Psoas muscle (tissue), 8 donors: ENCODE measurements around the gene CMTM8. TPM values are rescaled to one million over a fixed set of nuclear protein-coding genes. Genes with fewer than 3 reads are reported as not detected.

Source experiments
- ATAC-seq, 4 donors: fragments of 200-7000 bp; cut with Tn5 transposase; one replicate each; pipeline ENCODE4 v1.9.1; 2020; ENCODE audit warnings: moderate library complexity in 3 of 4, mild to moderate bottlenecking in 2 of 4
- DNase-seq, 2 donors: peaks; one replicate each; pipeline ENCODE4 v3.0.0-alpha.2; 2020
- H3K27ac ChIP-seq: fragments of 200-600 bp; one replicate; pipeline ENCODE4 v1.8.0; 2022
- H3K27me3 ChIP-seq, 3 donors: fragments of 200-600 bp in 1 of 3; one replicate each; pipeline versions ENCODE4 v1.6.1 to v1.8.0; 2013 to 2022; ENCODE audit warnings: low read length in 2 of 3, mild to moderate bottlenecking in 2 of 3, moderate library complexity in 1 of 3; ENCODE audit not compliant: insufficient read depth in 3 of 3
- H3K36me3 ChIP-seq, 2 donors: fragments of 200-600 bp in 1 of 2; one replicate each; pipeline versions ENCODE4 v1.6.1 to v1.8.0; 2013 to 2022; ENCODE audit warnings: low read depth in 1 of 2, mild to moderate bottlenecking in 1 of 2, moderate library complexity in 1 of 2; ENCODE audit not compliant: insufficient read depth in 1 of 2
- H3K4me1 ChIP-seq: fragments of 200-600 bp; one replicate; pipeline ENCODE4 v1.8.0; 2022
- H3K4me3 ChIP-seq: fragments of 200-600 bp; one replicate; pipeline ENCODE4 v1.8.0; 2022; ENCODE audit warnings: mild to moderate bottlenecking
- H3K9me3 ChIP-seq: fragments of 200-600 bp; one replicate; pipeline ENCODE4 v1.8.0; 2022
- WGBS, 3 donors: extraction: QIAGEN DNeasy Blood & Tissue Kit; methylation state at CpG; one replicate each; pipeline versions ENCODE4 v1.1.6 to v1.1.7; 2013; 5-methylcytosine and 5-hydroxymethylcytosine counted together
- intact Hi-C, 2 donors: fragments of 100-400 bp; cut with DNase I; formaldehyde crosslinking; loops; one replicate each; pipeline versions ENCODE4 v1.11.0 to v1.14.2; 2022
- polyA plus RNA-seq, 3 donors: library from polyadenylated mRNA; stranded (reverse); fragments of 200-250 nt; gene quantifications; one replicate each; pipeline ENCODE4 v1.2.3, GENCODE V29; 2013
- total RNA-seq, 4 donors: library from RNA; stranded (reverse); fragmentation: NEBNext Ultra II Directional in 2 of 4; extraction: Animal tissue kit (Norgen Biotek cat#: 25700) in 2 of 4; gene quantifications; one replicate each; pipeline versions ENCODE4 v1.2.1 to v1.2.4, GENCODE V29; 2021 to 2023
- TF ChIP-seq, protein P1 (sequence below): fragments of 200-600 bp; IDR thresholded peaks from one replicate; pipeline ENCODE4 v1.8.0; 2022; ENCODE audit warnings: antibody characterized with exemption
- donor health status: healthy with polysubstance abuse.
- donor health status: DM: no; HTN: no; CAD: no; lungs with moderate emphysema.
- donor health status: Bipolar disorder and iron deficiency.
- donor health status: healthy.
- donor health status: DM: yes; HTN: yes; CAD: no.
- donor health status: DM: no; HTN: no; CAD: no.
- donor health status: DM: no; HTN: no; CAD: no.
- donor health status: DM: yes; HTN: yes; CAD: no.

The CMTM8 gene
- total and polyA plus RNA-seq, 7 donors = 0.97 to 4.2 (median 2.0) TPM

DNA sequence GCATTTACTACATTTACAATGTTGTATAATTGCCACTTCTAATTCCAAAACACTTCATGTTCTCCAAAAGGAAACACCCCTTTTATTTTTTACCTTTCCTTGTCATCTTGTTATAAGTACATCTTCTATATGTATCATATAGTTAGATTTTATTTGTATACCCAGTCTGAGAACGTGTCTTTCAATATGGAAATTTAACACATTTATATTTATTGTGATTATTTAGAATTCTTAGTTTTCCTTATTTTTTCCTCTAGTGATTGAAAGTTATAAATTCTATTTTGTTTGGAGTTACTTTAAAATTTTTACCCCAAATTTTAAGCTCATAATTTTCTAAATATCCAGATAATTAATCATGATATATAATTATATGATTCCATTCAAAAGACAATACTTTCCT lies 15.8 kb downstream of the CMTM8 start:
- H3K4me3 ChIP-seq = no peak overlapping the region
- WGBS, 3 donors = 91 to 97% (median 94%) methylated on average over 1 of the region's 1 CpG
- intact Hi-C loops = no loop called here

GRCh38 chr3:32255345-32255744 lies 16.9 kb downstream of the CMTM8 start:
- TF ChIP-seq, protein P1, sequence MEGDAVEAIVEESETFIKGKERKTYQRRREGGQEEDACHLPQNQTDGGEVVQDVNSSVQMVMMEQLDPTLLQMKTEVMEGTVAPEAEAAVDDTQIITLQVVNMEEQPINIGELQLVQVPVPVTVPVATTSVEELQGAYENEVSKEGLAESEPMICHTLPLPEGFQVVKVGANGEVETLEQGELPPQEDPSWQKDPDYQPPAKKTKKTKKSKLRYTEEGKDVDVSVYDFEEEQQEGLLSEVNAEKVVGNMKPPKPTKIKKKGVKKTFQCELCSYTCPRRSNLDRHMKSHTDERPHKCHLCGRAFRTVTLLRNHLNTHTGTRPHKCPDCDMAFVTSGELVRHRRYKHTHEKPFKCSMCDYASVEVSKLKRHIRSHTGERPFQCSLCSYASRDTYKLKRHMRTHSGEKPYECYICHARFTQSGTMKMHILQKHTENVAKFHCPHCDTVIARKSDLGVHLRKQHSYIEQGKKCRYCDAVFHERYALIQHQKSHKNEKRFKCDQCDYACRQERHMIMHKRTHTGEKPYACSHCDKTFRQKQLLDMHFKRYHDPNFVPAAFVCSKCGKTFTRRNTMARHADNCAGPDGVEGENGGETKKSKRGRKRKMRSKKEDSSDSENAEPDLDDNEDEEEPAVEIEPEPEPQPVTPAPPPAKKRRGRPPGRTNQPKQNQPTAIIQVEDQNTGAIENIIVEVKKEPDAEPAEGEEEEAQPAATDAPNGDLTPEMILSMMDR = no peak
- Histone ChIP-seq H3K36me3 (no peaks in the 10 kb centered on the region), H3K27me3 (no peaks in the 10 kb centered on the region), H3K4me1 (no peaks in the 10 kb centered on the region), H3K4me3 (no peak overlapping the region), H3K9me3 (peaks cover 8% of the 10 kb centered on the region), H3K27ac (no peak overlapping the region)
- WGBS, 3 donors = 79 to 84% (median 82%) methylated on average over 2 of the region's 2 CpGs
- intact Hi-C loops = no loop called here
- DNase-seq (no peak), ATAC-seq (no peak)

More for the DNA sequence above, 15.8 kb downstream of the CMTM8 start:
- H3K27me3 ChIP-seq = no peaks in the 10 kb centered on the region
- no peak for DNase-seq
- peaks cover 8% of the 10 kb centered on the region for H3K9me3 ChIP-seq
- H3K4me1 ChIP-seq = no peaks in the 10 kb centered on the region
- no peaks in the 10 kb centered on the region for H3K36me3 ChIP-seq
- TF ChIP-seq, protein P1 = no peak
- no peak for ATAC-seq
- H3K27ac ChIP-seq = no peak overlapping the region

DNA sequence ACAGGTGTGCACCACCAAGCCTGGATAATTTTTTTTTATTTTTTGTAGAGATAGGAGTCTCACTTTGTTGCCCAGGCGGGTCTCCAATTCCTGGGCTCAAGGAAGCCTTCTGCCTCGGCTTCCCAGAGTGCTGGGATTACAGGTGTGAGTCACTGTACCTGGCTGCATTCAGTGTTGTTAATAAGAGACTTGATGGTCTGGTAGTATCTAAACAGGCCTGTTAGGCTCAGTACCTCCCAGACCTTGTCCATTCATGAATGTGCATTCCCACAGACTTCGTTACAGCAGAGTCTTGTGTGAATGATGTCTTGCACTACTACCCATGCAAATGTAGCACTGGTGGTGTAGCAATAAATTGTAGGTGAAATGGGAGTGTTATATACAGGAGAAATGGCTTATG lies 17.7 kb downstream of the CMTM8 start:
- H3K9me3 ChIP-seq = peaks cover 8% of the 10 kb centered on the region
- no peak for ATAC-seq
- intact Hi-C loops = no loop called here
- no peak overlapping the region for H3K4me3 ChIP-seq
- no peaks in the 10 kb centered on the region for H3K4me1 ChIP-seq
- WGBS, 3 donors = 90 to 93% (median 92%) methylated on average over 3 of the region's 3 CpGs
- TF ChIP-seq, protein P1 = no peak
- no peaks in the 10 kb centered on the region for H3K27me3 ChIP-seq
- no peak for DNase-seq
- no peaks in the 10 kb centered on the region for H3K36me3 ChIP-seq
- no peak overlapping the region for H3K27ac ChIP-seq

GRCh38 chr3:32257042-32257441 lies 18.6 kb downstream of the CMTM8 start:
- Histone ChIP-seq H3K4me1 (no peaks in the 10 kb centered on the region), H3K27ac (no peak overlapping the region), H3K9me3 (peaks cover 8% of the 10 kb centered on the region), H3K36me3 (no peaks in the 10 kb centered on the region), H3K4me3 (no peak overlapping the region), H3K27me3 (no peaks in the 10 kb centered on the region)
- WGBS, 3 donors = 84 to 92% (median 92%) methylated on average over 3 of the region's 3 CpGs
- DNase-seq (no peak), ATAC-seq (no peak)
- TF ChIP-seq, protein P1 = no peak
- intact Hi-C loops = no loop called here
